Duodenal mucosa (tissue), 2 donors: ENCODE data around the gene GPR21.

Source experiments
- H3K27ac ChIP-seq: one replicate; pipeline ENCODE4 v1.7.0; 2013; ENCODE audit warnings: low read depth, low read length
- H3K27me3 ChIP-seq, 2 donors: one replicate each; pipeline ENCODE4 v1.7.0; 2013; ENCODE audit warnings: low read length in 2 of 2, control low read depth in 1 of 2; ENCODE audit not compliant: insufficient read depth in 2 of 2, control insufficient read depth in 1 of 2
- H3K36me3 ChIP-seq, 2 donors: one replicate each; pipeline ENCODE4 v1.7.0; 2013; ENCODE audit warnings: low read length in 2 of 2, control low read depth in 1 of 2; ENCODE audit not compliant: insufficient read depth in 2 of 2, control insufficient read depth in 1 of 2
- H3K4me1 ChIP-seq, 2 donors: one replicate each; pipeline ENCODE4 v1.7.0; 2013; ENCODE audit warnings: low read length in 2 of 2, control low read depth in 1 of 2; ENCODE audit not compliant: insufficient read depth in 2 of 2, control insufficient read depth in 1 of 2
- H3K4me3 ChIP-seq, 2 donors: one replicate each; pipeline ENCODE4 v1.7.0; 2013; ENCODE audit warnings: low read length in 2 of 2, low read depth in 1 of 2
- H3K9ac ChIP-seq, 2 donors: one replicate each; pipeline ENCODE4 v1.7.0; 2013; ENCODE audit warnings: low read length in 2 of 2, low read depth in 1 of 2
- H3K9me3 ChIP-seq, 2 donors: one replicate each; pipeline ENCODE4 v1.7.0; 2013; ENCODE audit warnings: low read length in 2 of 2, control low read depth in 1 of 2; ENCODE audit not compliant: control insufficient read depth in 1 of 2

The GPR21 gene, protein sequence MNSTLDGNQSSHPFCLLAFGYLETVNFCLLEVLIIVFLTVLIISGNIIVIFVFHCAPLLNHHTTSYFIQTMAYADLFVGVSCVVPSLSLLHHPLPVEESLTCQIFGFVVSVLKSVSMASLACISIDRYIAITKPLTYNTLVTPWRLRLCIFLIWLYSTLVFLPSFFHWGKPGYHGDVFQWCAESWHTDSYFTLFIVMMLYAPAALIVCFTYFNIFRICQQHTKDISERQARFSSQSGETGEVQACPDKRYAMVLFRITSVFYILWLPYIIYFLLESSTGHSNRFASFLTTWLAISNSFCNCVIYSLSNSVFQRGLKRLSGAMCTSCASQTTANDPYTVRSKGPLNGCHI

DNA sequence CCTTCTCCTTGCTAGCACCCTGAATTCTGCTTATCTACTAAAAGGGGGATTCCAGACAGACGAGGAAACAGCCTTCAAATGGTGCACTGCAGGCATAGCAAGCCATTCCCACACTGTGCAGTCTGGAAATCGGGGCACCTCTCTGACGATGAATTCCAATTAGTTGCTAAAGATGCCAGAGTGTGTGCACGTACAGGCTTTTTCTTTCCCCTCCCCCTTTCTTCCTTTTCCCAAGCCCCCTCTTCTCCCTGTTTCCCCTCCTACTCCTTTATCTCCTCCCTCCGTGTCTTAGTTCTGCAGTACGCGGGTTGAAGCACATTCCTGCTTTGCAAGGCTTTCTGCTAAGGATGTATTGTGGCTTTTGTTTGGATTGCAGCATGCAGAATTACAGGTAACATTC lies at the start of gene GPR21:
GPR21 (plus strand) TSS at position 316 of the 400 bp plus-strand sequence. CDS start 900 bp downstream, outside the sequence.
- no peak within 1 kb of the TSS for H3K9ac ChIP-seq
- no peaks in the 10 kb centered on the region for H3K9me3 ChIP-seq
- no peaks in the 10 kb centered on the region for H3K27me3 ChIP-seq
- peaks cover 10 to 19% of the 10 kb centered on the region in 2 donors for H3K36me3 ChIP-seq
- no peak within 1 kb of the TSS for H3K27ac ChIP-seq
- H3K4me3 ChIP-seq: no peak within 1 kb of the TSS
- H3K4me1 ChIP-seq: no peaks in the 10 kb centered on the region

- H3K4me1 ChIP-seq: no peaks in the 10 kb centered on the region
- peaks cover 10 to 23% of the 10 kb centered on the region in 2 donors for H3K36me3 ChIP-seq
These were observed 47.5 kb upstream of the GPR21 start for GRCh38 chr9:122986010-122986409.

DNA sequence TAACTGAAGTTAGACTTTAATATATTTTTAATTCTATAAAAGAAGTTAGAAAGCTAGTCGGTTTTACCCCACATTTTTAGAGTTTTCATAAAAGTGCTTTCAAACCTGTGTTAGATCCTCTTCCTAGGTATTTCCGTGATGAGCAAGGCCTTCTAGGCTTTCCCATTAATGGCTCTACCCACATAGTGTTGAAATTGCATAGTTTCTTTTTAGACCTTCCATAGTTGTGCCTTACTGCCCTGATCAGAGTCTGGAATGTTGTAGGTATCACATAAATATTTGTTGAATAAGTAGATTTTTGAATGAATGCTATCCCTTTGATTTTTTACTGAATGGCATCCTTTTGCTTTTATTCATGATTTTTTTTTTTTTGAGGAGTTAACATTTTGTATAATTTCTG lies 45.3 kb upstream of the GPR21 start:
- no peak overlapping the region for H3K4me3 ChIP-seq
- no peak overlapping the region for H3K9ac ChIP-seq
- no peak overlapping the region for H3K27ac ChIP-seq
- H3K9me3 ChIP-seq: no peaks in the 10 kb centered on the region
- H3K27me3 ChIP-seq: no peaks in the 10 kb centered on the region
- peaks cover 10 to 23% of the 10 kb centered on the region in 2 donors for H3K36me3 ChIP-seq
- H3K4me1 ChIP-seq: no peaks in the 10 kb centered on the region

More at GRCh38 chr9:122986010-122986409, 47.5 kb upstream of the GPR21 start:
- H3K9me3 ChIP-seq: no peaks in the 10 kb centered on the region
- no peak overlapping the region for H3K27ac ChIP-seq
- H3K4me3 ChIP-seq: no peak overlapping the region
- H3K9ac ChIP-seq: no peak overlapping the region
- H3K27me3 ChIP-seq: no peaks in the 10 kb centered on the region

DNA sequence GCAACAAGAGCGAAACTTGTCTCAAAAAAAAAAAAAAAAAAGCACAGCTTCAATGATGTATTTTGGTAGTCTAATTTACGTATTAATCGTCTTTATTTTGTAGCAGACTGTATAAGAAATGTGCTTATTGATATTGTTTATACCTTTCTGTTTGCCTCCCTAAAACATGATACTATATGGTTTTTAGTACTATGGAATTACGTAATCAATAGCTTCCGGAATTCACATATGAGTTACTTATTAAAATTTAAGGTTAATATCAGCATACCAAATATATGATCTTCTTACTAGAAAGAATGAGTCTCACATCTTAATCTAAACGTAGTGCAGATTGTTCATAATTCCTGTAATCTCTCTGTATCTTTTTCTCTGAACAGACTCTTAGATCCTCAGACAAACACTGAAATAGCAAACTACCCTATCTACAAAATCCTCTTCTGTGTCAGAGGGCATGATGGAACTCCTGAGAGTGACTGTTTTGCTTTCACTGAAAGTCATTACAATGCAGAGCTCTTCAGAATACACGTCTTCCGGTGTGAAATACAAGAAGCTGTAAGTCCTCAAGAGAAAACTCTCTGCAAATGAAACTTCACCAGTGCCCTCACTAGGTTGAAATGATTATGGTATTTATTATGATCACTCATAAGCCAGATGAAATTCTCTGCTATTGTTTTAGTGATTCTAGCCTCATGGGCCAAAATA lies 44.4 kb upstream of the GPR21 start:
- Histone ChIP-seq H3K36me3 (peaks cover 10 to 23% of the 10 kb centered on the region in 2 donors), H3K4me1 (no peaks in the 10 kb centered on the region), H3K9ac (no peak overlapping the region), H3K9me3 (no peaks in the 10 kb centered on the region), H3K27ac (no peak overlapping the region), H3K4me3 (no peak overlapping the region), H3K27me3 (no peaks in the 10 kb centered on the region)

DNA sequence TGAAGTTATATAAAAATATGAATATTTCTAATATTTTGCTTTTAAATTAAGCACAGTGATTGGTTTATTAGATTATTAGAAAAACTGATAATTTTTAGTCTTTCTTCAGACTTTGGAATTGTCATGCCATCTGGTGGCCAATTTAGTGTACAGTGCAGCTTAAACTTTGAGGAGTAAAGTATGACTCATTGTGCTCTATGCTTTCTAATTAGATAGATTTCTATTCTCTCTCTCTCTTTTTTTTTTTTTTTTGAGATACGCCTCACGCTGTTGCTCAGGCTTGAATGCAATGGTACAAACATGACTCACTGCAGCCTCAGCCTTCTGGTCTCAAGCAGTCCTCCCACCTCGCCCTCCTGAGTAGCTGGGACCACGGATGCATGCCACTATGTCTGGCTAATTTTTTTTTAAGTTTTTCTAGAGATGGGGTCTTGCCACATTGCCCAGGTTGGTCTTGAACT lies 42.1 kb upstream of the GPR21 start:
- Histone ChIP-seq H3K9me3 (no peaks in the 10 kb centered on the region), H3K4me1 (no peaks in the 10 kb centered on the region), H3K27ac (no peak overlapping the region), H3K4me3 (no peak overlapping the region), H3K27me3 (no peaks in the 10 kb centered on the region), H3K36me3 (peaks cover 3 to 20% of the 10 kb centered on the region in 2 donors), H3K9ac (no peak overlapping the region)

- Histone ChIP-seq H3K4me1 (no peaks in the 10 kb centered on the region), H3K4me3 (no peak overlapping the region), H3K36me3 (peaks cover 9 to 18% of the 10 kb centered on the region in 2 donors)
These were observed 36.9 kb upstream of the GPR21 start for GRCh38 chr9:122996586-122996985.

DNA sequence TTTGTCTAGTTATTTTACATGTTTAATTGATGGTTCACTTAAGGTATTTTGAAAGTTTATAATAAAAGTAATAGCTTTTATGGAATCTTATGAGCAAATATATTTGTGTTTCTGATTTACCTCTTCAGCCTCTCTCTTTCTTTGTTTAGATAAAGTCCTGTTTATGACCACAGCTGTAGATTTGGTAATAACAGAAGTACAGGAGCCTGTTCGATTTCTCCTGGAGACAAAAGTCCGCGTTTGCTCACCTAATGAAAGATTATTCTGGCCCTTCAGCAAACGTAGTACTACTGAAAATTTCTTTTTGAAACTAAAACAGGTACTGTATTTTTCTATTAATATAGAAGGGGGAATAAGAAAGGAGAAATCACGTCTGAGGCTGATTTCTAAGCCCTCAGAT lies 35.0 kb upstream of the GPR21 start:
- no peak overlapping the region for H3K4me3 ChIP-seq
- H3K27me3 ChIP-seq: no peaks in the 10 kb centered on the region
- no peak overlapping the region for H3K27ac ChIP-seq
- peaks cover 0 to 3% of the 10 kb centered on the region in 2 donors for H3K4me1 ChIP-seq
- H3K9me3 ChIP-seq: no peaks in the 10 kb centered on the region
- H3K36me3 ChIP-seq: peaks cover 9 to 21% of the 10 kb centered on the region in 2 donors
- H3K9ac ChIP-seq: no peak overlapping the region

More at GRCh38 chr9:122996586-122996985, 36.9 kb upstream of the GPR21 start:
- H3K27ac ChIP-seq: no peak overlapping the region
- H3K27me3 ChIP-seq: no peaks in the 10 kb centered on the region
- no peaks in the 10 kb centered on the region for H3K9me3 ChIP-seq
- no peak overlapping the region for H3K9ac ChIP-seq

DNA sequence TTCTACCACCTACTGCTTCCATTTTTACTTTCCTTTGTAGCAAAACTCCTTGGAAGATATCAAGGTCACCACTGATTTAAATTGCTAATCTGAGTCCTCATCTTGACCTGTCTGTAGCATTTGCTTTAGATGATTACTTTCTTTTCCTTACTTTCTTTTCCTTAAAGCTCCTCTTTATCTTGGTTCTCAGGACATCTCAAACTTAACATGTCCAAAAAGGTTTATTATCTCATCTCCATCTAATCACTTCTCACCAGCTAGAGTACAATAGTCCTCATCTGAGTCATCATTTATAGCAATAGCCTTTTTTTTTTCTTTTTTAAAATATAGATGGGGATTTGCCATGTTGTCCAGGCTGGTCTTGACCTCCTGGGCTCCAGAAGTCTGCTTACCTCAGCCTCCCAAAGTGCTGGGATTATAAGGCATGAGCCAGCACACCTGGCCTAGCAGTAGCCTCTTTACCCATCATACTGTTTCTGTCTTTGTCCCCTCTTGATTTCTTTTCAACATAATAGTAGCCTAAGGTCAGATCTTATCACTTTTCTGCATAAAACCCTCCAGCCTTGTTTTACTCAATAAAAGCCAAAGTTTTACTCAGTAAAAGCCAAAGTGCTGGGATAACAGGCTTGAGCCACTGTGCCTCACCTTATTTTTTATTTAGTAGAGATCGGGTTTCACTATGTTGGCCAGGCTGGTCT lies 32.9 kb upstream of the GPR21 start:
- H3K9me3 ChIP-seq: no peaks in the 10 kb centered on the region
- no peak overlapping the region for H3K27ac ChIP-seq
- no peak overlapping the region for H3K9ac ChIP-seq
- H3K4me1 ChIP-seq: peaks cover 0 to 3% of the 10 kb centered on the region in 2 donors
- no peaks in the 10 kb centered on the region for H3K27me3 ChIP-seq
- H3K4me3 ChIP-seq: no peak overlapping the region
- peaks cover 9 to 25% of the 10 kb centered on the region in 2 donors for H3K36me3 ChIP-seq

GRCh38 chr9:123002754-123003153 lies 30.7 kb upstream of the GPR21 start:
- Histone ChIP-seq H3K4me3 (no peak overlapping the region), H3K4me1 (peaks cover 0 to 3% of the 10 kb centered on the region in 2 donors), H3K36me3 (peaks cover 9 to 18% of the 10 kb centered on the region in 2 donors)

DNA sequence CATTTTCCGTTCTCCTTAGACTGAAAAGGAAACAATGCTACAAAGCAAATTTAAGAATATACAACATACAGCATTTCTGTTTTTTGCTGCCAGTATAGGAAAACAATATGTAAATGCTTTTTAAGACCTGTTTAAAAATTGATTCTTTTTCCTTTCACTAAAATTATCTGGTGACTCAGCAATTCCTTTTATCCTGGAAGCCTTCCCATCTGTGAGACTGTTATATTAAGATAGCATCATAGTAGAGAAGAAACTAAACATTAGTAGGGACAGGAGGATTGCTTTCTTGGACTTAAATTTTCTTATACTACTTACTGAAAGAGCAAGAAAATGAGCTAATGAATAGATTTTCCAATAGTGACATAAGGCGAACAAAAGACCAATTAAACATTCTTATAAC lies 30.0 kb upstream of the GPR21 start:
- H3K27me3 ChIP-seq: no peaks in the 10 kb centered on the region
- no peaks in the 10 kb centered on the region for H3K9me3 ChIP-seq
- no peak overlapping the region for H3K27ac ChIP-seq
- no peak overlapping the region for H3K4me3 ChIP-seq
- no peak overlapping the region for H3K9ac ChIP-seq
- peaks cover 0 to 3% of the 10 kb centered on the region in 2 donors for H3K4me1 ChIP-seq
- peaks cover 9 to 18% of the 10 kb centered on the region in 2 donors for H3K36me3 ChIP-seq

More at GRCh38 chr9:123002754-123003153, 30.7 kb upstream of the GPR21 start:
- Histone ChIP-seq H3K27me3 (no peaks in the 10 kb centered on the region), H3K27ac (no peak overlapping the region), H3K9me3 (no peaks in the 10 kb centered on the region), H3K9ac (no peak overlapping the region)
